IMR-90 (cell line): ENCODE results near the gene ZBTB11. TPM values are rescaled to one million over a fixed set of nuclear protein-coding genes. Genes with fewer than 3 reads are reported as not detected.

Experiments
- ATAC-seq: fragments of 200-7000 bp; cut with Tn5 transposase; 2 replicates; pipeline ENCODE4 v1.9.1; 2020; ENCODE audit warnings: low read depth, mild to moderate bottlenecking, moderate library complexity
- BruUV-seq: library from RNA; stranded (reverse); fragments of 400-500 nt; replicated peaks from 2 replicates; lab custom pipeline; 2021; lab: Mats Ljungman, UMichigan
- CTCF ChIA-PET: fragments of 300-600 bp; formaldehyde crosslinking; extraction: SDS; loops from one replicate; lab custom pipeline; 2021; ENCODE audit warnings: antibody characterized with exemption; lab: Yijun Ruan, JAX
- POLR2A ChIA-PET: fragments of 300-600 bp; sonication (Branson Sonifier 250); formaldehyde crosslinking; loops from one replicate; lab custom pipeline; 2022; ENCODE audit warnings: antibody characterized with exemption; ENCODE audit not compliant: unreplicated experiment; lab: Charles Lee
- DNase-seq: peaks from one replicate; pipeline ENCODE4 v3.0.0; 2013
- H2AFZ ChIP-seq: replicated peaks from 2 replicates; pipeline ENCODE3; 2013; ENCODE audit warnings: low read length, mild to moderate bottlenecking; ENCODE audit not compliant: poor library complexity
- H2AK5ac ChIP-seq: 2 replicates; pipeline ENCODE4 v1.6.1; 2013; ENCODE audit warnings: low read depth, low read length, inconsistent platforms
- H2AK9ac ChIP-seq: replicated peaks from 2 replicates; pipeline ENCODE3; 2013; ENCODE audit warnings: mild to moderate bottlenecking, low read depth, low read length, moderate library complexity; ENCODE audit not compliant: poor library complexity
- H2BK120ac ChIP-seq: 2 replicates; pipeline ENCODE4 v1.6.1; 2013; ENCODE audit warnings: low read depth, low read length, inconsistent platforms
- H2BK15ac ChIP-seq: 3 replicates; pipeline ENCODE4 v1.6.1; 2013; ENCODE audit warnings: low read depth, low read length, inconsistent platforms
- H2BK20ac ChIP-seq: 2 replicates; pipeline ENCODE4 v1.6.1; 2013; ENCODE audit warnings: low read depth, mild to moderate bottlenecking, inconsistent platforms, low read length, moderate library complexity
- H2BK5ac ChIP-seq: 2 replicates; pipeline ENCODE4 v1.6.1; 2013; ENCODE audit warnings: mild to moderate bottlenecking, low read depth, low read length, inconsistent platforms; ENCODE audit not compliant: poor library complexity, severe bottlenecking
- H3K14ac ChIP-seq: replicated peaks from 2 replicates; pipeline ENCODE4 v1.6.1; 2013; ENCODE audit warnings: low read depth, low read length, inconsistent platforms
- H3K18ac ChIP-seq: 2 replicates; pipeline ENCODE4 v1.6.1; 2013; ENCODE audit warnings: low read depth, low read length, control low read depth
- H3K23ac ChIP-seq: 2 replicates; pipeline ENCODE4 v1.6.1; 2013; ENCODE audit warnings: low read depth, low read length, inconsistent platforms
- H3K27ac ChIP-seq: 2 replicates; pipeline ENCODE4 v1.5.1; 2013; ENCODE audit warnings: mild to moderate bottlenecking, control low read depth, low read length; ENCODE audit not compliant: insufficient read depth
- H3K27me3 ChIP-seq: 2 replicates; pipeline ENCODE4 v1.6.1; 2013; ENCODE audit warnings: low read length; ENCODE audit not compliant: control insufficient read depth, insufficient read depth
- H3K36me3 ChIP-seq: 2 replicates; pipeline ENCODE4 v1.6.1; 2013; ENCODE audit warnings: low read length, mixed read lengths; ENCODE audit not compliant: control insufficient read depth, insufficient read depth
- H3K4ac ChIP-seq: 2 replicates; pipeline ENCODE4 v1.6.1; 2013; ENCODE audit warnings: low read depth, low read length, inconsistent platforms
- H3K4me1 ChIP-seq: 2 replicates; pipeline ENCODE4 v1.6.1; 2013; ENCODE audit warnings: low read length, mixed read lengths; ENCODE audit not compliant: control insufficient read depth, insufficient read depth
- H3K4me2 ChIP-seq: 2 replicates; pipeline ENCODE4 v1.6.1; 2013; ENCODE audit warnings: low read depth, mild to moderate bottlenecking, control low read depth, low read length, moderate library complexity
- H3K4me3 ChIP-seq: 2 replicates; pipeline ENCODE4 v1.5.1; 2013; ENCODE audit warnings: low read depth, mild to moderate bottlenecking, control low read depth, low read length, moderate library complexity; ENCODE audit not compliant: insufficient read depth
- H3K56ac ChIP-seq: 2 replicates; pipeline ENCODE4 v1.6.1; 2013; ENCODE audit warnings: low read length, inconsistent platforms; ENCODE audit not compliant: insufficient read depth; ENCODE audit errors: extremely low read depth
- H3K79me1 ChIP-seq, 2 experiments: 2 replicates each; pipeline ENCODE4 v1.6.1; 2013; ENCODE audit warnings: low read length in 2 of 2, inconsistent platforms in 1 of 2, low read depth in 1 of 2
- H3K9ac ChIP-seq: 2 replicates; pipeline ENCODE4 v1.6.1; 2013; ENCODE audit warnings: low read depth, low read length, control low read depth
- H3K9me1 ChIP-seq: 2 replicates; pipeline ENCODE4 v1.6.1; 2013; ENCODE audit warnings: low read length, inconsistent platforms; ENCODE audit not compliant: insufficient read depth
- H3K9me3 ChIP-seq: 2 replicates; pipeline ENCODE4 v1.6.1; 2013; ENCODE audit warnings: low read length; ENCODE audit not compliant: control insufficient read depth, insufficient read depth
- H4K20me1 ChIP-seq: 2 replicates; pipeline ENCODE4 v1.6.1; 2013; ENCODE audit warnings: low read length, inconsistent platforms; ENCODE audit not compliant: insufficient read depth
- H4K5ac ChIP-seq: 2 replicates; pipeline ENCODE4 v1.6.1; 2013; ENCODE audit warnings: mild to moderate bottlenecking, low read depth, low read length, control low read depth
- H4K8ac ChIP-seq, 2 experiments: 2 replicates each; pipeline ENCODE4 v1.6.1; 2013; ENCODE audit warnings: low read depth in 2 of 2, low read length in 2 of 2, control low read depth in 1 of 2, inconsistent platforms in 1 of 2
- H4K91ac ChIP-seq: 2 replicates; pipeline ENCODE4 v1.6.1; 2013; ENCODE audit warnings: low read depth, low read length, inconsistent platforms; ENCODE audit not compliant: insufficient read depth
- CEBPB ChIP-seq: IDR thresholded peaks from 2 replicates; pipeline ENCODE4 v1.6.1; 2012; ENCODE audit warnings: low read depth, low read length, improper control_type of control experiment
- MAFK ChIP-seq: IDR thresholded peaks from 2 replicates; pipeline ENCODE4 v1.6.1; 2012; ENCODE audit warnings: low read depth, low read length, improper control_type of control experiment
- RAD21 ChIP-seq: IDR thresholded peaks from 2 replicates; pipeline ENCODE4 v1.6.1; 2012; ENCODE audit warnings: low read length, improper control_type of control experiment
- WGBS, 2 experiments: methylation state at CpG; one replicate each; pipeline versions ENCODE4 v1.1.5 to v1.1.7; 2013; ENCODE audit warnings: missing lambda C conversion rate in 2 of 2; ENCODE audit not compliant: insufficient read length in 1 of 2; ENCODE audit errors: extremely low coverage in 2 of 2; 5-methylcytosine and 5-hydroxymethylcytosine counted together
- dilution Hi-C: fragments of 300-500 bp; cut with HindIII; formaldehyde crosslinking; loops from one replicate; pipeline ENCODE4 v1.14.3; 2018; ENCODE audit warnings: low sequenced_read_pairs; ENCODE audit not compliant: unreplicated experiment
- in situ Hi-C: fragments of 300-500 bp; cut with MboI; formaldehyde crosslinking; loops from 3 replicates; pipeline ENCODE4 v1.14.3; 2019; ENCODE audit warnings: low sequenced_read_pairs, inconsistent platforms, mixed read lengths
- intact Hi-C: fragments of 100-400 bp; cut with micrococcal nuclease; formaldehyde crosslinking; loops from 2 replicates; pipeline ENCODE4 v1.10.0; 2022
- polyA plus RNA-seq, 3 experiments: library from polyadenylated mRNA; depleted of rRNA; stranded (reverse); fragments of >200 nt; gene quantifications; 2 replicates each; pipeline ENCODE4 v1.2.3, GENCODE V29; 2012; ENCODE audit warnings: low replicate concordance in 1 of 3
- total RNA-seq: library from RNA; depleted of rRNA; stranded (reverse); fragments of >200 nt; gene quantifications from 2 replicates; pipeline ENCODE4 v1.2.3, GENCODE V29; 2012
- TF ChIP-seq, protein P1 (sequence below): fragments of 150-350 bp; IDR thresholded peaks from 2 replicates; pipeline ENCODE4 v1.6.1; 2017; ENCODE audit warnings: mild to moderate bottlenecking, antibody characterized with exemption, low read length, low read depth

Gene ZBTB11
- total and polyA plus RNA-seq, 2 of the 4 experiments (the other 2 are of a cell fraction) = 6.0 to 17.2 TPM

DNA sequence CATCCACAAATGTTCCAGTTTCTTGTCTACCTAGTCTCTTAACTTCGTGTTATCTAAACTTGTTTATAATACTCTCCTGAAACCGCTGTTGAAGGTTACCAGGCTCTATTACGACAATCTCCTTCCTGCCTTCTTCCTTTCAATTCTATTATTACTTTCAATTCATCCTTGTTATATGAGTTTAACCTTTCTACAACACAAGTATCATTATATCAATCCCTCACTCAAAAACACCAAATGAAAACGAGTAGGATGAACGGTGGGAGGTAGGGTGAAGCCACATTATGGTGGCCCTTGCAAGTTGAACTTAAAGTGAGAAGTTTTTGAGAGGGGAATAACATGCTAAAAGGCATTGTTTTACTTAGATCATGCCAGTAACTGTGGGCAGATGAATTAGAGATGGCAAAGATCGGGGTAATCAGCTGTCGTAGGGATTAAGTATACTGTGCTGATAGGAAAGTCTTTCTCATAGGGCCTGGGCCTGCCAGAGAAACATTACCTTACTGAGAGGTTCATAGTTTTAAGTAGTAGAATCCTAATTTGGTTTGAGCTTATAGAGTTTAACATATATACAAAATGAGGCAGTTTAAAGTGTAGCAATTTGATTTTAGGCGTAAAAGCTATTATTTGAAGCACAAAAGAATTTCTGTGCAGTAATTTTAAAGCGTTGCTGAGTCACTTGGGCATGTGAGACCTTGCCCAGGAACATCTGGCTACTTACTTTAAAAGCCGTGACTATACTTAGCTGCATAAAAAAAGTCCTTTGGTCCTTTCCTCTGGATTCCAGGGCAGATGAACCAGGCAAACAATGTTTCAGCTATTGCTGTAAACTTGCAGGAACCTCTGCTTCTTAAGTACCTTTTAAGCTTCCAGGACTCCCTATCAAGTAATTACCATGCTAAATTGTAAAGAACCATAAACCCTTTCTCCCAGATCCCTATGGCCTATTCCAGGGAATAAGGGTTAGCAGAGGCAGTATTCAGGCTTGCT, 44.2 kb upstream of the ZBTB11 start (continued):
- TF ChIP-seq MAFK = no peak
- TF ChIP-seq RAD21 = no peak

DNA sequence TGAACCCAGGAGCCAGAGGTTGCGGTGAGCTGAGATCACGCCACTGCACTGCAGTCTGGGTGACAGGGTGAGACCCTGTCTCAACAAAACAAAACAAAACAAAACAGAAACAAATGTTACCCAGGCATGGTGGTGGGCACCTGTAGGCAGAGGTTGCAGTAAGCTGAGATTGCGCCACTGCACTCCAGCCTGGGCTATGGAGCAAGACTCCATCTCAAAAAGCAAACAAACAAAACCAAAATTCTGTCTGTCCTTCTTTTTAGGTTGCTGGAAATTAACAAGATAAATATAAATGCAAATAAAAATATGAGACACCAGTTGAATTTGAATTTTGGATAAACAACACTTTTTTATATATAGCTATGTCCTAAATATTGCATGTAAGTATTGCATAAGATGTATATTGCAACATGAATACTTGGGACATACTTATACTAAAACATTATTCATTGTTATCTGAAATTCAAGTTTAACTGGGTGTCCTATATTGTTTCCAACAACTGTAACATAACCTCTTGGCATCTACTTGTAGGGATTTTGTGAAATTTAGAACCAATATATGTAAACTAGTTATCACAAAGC, 42.8 kb upstream of the ZBTB11 start:
- H2AK9ac ChIP-seq = no peak overlapping the region
- H3K9me1 ChIP-seq = no peaks in the 10 kb centered on the region
- H3K36me3 ChIP-seq = no peaks in the 10 kb centered on the region
- no peak overlapping the region for H4K91ac ChIP-seq
- POLR2A ChIA-PET = no interaction called here
- H3K27ac ChIP-seq = no peak overlapping the region
- no peak overlapping the region for H2AFZ ChIP-seq
- no peak overlapping the region for H3K23ac ChIP-seq
- H3K9me3 ChIP-seq = no peaks in the 10 kb centered on the region
- TF ChIP-seq, protein P1, sequence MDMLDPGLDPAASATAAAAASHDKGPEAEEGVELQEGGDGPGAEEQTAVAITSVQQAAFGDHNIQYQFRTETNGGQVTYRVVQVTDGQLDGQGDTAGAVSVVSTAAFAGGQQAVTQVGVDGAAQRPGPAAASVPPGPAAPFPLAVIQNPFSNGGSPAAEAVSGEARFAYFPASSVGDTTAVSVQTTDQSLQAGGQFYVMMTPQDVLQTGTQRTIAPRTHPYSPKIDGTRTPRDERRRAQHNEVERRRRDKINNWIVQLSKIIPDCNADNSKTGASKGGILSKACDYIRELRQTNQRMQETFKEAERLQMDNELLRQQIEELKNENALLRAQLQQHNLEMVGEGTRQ = no peak
- TF ChIP-seq CEBPB = peak; percentile 52; the same call in 1 of the 2 replicates
- H3K4ac ChIP-seq = no peak overlapping the region
- H2BK120ac ChIP-seq = no peak overlapping the region
- no peaks in the 10 kb centered on the region for H3K4me1 ChIP-seq
- ATAC-seq (no peak), DNase-seq (no peak)
- no peaks in the 10 kb centered on the region for H3K79me1 ChIP-seq
- no peak overlapping the region for H2BK20ac ChIP-seq
- no peak overlapping the region for H3K56ac ChIP-seq
- H2BK5ac ChIP-seq = no peak overlapping the region
- H4K20me1 ChIP-seq = no peaks in the 10 kb centered on the region
- H4K5ac ChIP-seq = no peak overlapping the region
- BruUV-seq = no TSS peak
- in situ Hi-C loops (no loop called here), dilution Hi-C loops (no loop called here), intact Hi-C loops (no loop called here)
- H2AK5ac ChIP-seq = no peak overlapping the region
- no peak overlapping the region for H3K4me3 ChIP-seq
- no CpG with 5 or more reads among the region's 3 CpGs for WGBS, 2 experiments
- H3K18ac ChIP-seq = no peak overlapping the region
- no peak overlapping the region for H3K14ac ChIP-seq
- no peak overlapping the region for H3K9ac ChIP-seq
- H3K4me2 ChIP-seq = no peak overlapping the region
- H3K27me3 ChIP-seq = no peaks in the 10 kb centered on the region
- CTCF ChIA-PET = no interaction called here
- no peak overlapping the region for H4K8ac ChIP-seq
- H2BK15ac ChIP-seq = no peak overlapping the region
